Activated CD4-positive, CD25-positive, alpha-beta regulatory T cell (primary cell): ENCODE measurements around the gene FBXO21.
A peak's percentile ranks its signal among the peaks of the same experiment; 100 is the strongest.

ENCODE experiments used
- DNase-seq, 4 experiments: peaks; one replicate each; lab custom pipeline; 2025; lab: John Stamatoyannopoulos, UW

FBXO21 gene

GRCh38 chr12:117165342-117165741 is 24.9 kb downstream of the FBXO21 start:
- DNase-seq = no peak

GRCh38 chr12:117162633-117163032 is 27.6 kb downstream of the FBXO21 start:
- DNase-seq = no peak

GRCh38 chr12:117162167-117162539 is 28.1 kb downstream of the FBXO21 start:
- DNase-seq = no peak

GRCh38 chr12:117161460-117162166 is 28.7 kb downstream of the FBXO21 start:
- DNase-seq = no peak

GRCh38 chr12:117159674-117160073 is 30.6 kb downstream of the FBXO21 start:
- DNase-seq = no peak

GRCh38 chr12:117158911-117159553 is 31.2 kb downstream of the FBXO21 start:
- no peak for DNase-seq

GRCh38 chr12:117158096-117158495 is 32.2 kb downstream of the FBXO21 start:
- no peak for DNase-seq

GRCh38 chr12:117155278-117156060 is 34.8 kb downstream of the FBXO21 start:
- DNase-seq = peak; percentile 27 to 50 (median 40)

GRCh38 chr12:117152793-117153775 is 37.2 kb downstream of the FBXO21 start:
- no peak for DNase-seq

GRCh38 chr12:117151403-117152031 is 38.8 kb downstream of the FBXO21 start:
- DNase-seq = no peak

- no peak for DNase-seq
Measured at GRCh38 chr12:117149431-117149830, 40.8 kb downstream of the FBXO21 start.

- no peak for DNase-seq
Measured at GRCh38 chr12:117148642-117149041, 41.6 kb downstream of the FBXO21 start.

- no peak for DNase-seq
Measured at GRCh38 chr12:117147639-117148038, 42.6 kb downstream of the FBXO21 start.

GRCh38 chr12:117145597-117146154 is 44.6 kb downstream of the FBXO21 start:
- DNase-seq = no peak

- DNase-seq = no peak
Measured at GRCh38 chr12:117144599-117144998, 45.7 kb downstream of the FBXO21 start.

- no peak for DNase-seq
Measured at GRCh38 chr12:117143008-117143532, 47.2 kb downstream of the FBXO21 start.

- DNase-seq = no peak
Measured at GRCh38 chr12:117142094-117142493, 48.2 kb downstream of the FBXO21 start.

- DNase-seq = no peak
Measured at GRCh38 chr12:117141097-117141898, 49.0 kb downstream of the FBXO21 start.

GRCh38 chr12:117140397-117141096 is 49.7 kb downstream of the FBXO21 start:
- no peak for DNase-seq
